Measurements from ENCODE around the gene SMC3.

DNA sequence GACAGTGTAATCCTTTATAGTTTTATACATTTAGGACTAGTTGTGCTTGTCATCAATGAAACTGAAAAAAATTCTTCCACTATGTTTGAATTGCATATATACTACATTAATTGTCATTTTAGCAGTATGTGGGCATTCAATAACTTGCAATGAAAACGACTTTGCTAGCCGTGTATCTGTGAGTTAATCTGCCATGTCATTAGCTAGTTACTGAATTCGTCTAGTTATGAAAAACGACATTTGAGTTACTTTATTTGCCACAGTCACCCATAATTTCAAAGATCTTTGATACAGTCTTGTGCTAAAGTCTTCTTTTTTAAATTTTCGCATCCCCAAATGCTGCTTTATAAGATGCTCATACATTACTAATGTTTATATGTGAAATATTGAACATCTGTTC is 18.3 kb upstream of the SMC3 start:
- TF ChIP-seq, protein P1, sequence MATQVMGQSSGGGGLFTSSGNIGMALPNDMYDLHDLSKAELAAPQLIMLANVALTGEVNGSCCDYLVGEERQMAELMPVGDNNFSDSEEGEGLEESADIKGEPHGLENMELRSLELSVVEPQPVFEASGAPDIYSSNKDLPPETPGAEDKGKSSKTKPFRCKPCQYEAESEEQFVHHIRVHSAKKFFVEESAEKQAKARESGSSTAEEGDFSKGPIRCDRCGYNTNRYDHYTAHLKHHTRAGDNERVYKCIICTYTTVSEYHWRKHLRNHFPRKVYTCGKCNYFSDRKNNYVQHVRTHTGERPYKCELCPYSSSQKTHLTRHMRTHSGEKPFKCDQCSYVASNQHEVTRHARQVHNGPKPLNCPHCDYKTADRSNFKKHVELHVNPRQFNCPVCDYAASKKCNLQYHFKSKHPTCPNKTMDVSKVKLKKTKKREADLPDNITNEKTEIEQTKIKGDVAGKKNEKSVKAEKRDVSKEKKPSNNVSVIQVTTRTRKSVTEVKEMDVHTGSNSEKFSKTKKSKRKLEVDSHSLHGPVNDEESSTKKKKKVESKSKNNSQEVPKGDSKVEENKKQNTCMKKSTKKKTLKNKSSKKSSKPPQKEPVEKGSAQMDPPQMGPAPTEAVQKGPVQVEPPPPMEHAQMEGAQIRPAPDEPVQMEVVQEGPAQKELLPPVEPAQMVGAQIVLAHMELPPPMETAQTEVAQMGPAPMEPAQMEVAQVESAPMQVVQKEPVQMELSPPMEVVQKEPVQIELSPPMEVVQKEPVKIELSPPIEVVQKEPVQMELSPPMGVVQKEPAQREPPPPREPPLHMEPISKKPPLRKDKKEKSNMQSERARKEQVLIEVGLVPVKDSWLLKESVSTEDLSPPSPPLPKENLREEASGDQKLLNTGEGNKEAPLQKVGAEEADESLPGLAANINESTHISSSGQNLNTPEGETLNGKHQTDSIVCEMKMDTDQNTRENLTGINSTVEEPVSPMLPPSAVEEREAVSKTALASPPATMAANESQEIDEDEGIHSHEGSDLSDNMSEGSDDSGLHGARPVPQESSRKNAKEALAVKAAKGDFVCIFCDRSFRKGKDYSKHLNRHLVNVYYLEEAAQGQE (IDR thresholded peaks at IDR 0.05; ENCODE audit: low read depth): no peak
- TF ChIP-seq POLR2AphosphoS5 (IDR thresholded peaks at IDR 0.05; ENCODE audit: low read depth, low read length): no peak
- TF ChIP-seq, protein P2, sequence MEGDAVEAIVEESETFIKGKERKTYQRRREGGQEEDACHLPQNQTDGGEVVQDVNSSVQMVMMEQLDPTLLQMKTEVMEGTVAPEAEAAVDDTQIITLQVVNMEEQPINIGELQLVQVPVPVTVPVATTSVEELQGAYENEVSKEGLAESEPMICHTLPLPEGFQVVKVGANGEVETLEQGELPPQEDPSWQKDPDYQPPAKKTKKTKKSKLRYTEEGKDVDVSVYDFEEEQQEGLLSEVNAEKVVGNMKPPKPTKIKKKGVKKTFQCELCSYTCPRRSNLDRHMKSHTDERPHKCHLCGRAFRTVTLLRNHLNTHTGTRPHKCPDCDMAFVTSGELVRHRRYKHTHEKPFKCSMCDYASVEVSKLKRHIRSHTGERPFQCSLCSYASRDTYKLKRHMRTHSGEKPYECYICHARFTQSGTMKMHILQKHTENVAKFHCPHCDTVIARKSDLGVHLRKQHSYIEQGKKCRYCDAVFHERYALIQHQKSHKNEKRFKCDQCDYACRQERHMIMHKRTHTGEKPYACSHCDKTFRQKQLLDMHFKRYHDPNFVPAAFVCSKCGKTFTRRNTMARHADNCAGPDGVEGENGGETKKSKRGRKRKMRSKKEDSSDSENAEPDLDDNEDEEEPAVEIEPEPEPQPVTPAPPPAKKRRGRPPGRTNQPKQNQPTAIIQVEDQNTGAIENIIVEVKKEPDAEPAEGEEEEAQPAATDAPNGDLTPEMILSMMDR (IDR thresholded peaks at IDR 0.05 in 2 of 3, conservative IDR thresholded peaks at IDR 0.05 in 1 of 3; ENCODE audit: borderline replicate concordance in 1 of 3, insufficient read depth in 1 of 3, low read depth in 2 of 3, low read length in 2 of 3): no peak
- no peak for TF ChIP-seq TCF7L2 (IDR thresholded peaks at IDR 0.05; ENCODE audit: borderline replicate concordance, extremely low read depth, insufficient read depth, insufficient read length)
- TF ChIP-seq, protein P3, sequence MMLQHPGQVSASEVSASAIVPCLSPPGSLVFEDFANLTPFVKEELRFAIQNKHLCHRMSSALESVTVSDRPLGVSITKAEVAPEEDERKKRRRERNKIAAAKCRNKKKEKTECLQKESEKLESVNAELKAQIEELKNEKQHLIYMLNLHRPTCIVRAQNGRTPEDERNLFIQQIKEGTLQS (IDR thresholded peaks at IDR 0.05): no peak
- TF ChIP-seq CBX3 (IDR thresholded peaks at IDR 0.05; ENCODE audit: low read depth): no peak
- TF ChIP-seq CEBPB (IDR thresholded peaks at IDR 0.05; ENCODE audit: low read depth): no peak

Measured in HCT116 (cell line).